Endometrium (tissue), 2 donors: ENCODE results near the gene PODN.

Experiments used
- FAIRE-seq: peaks from 2 replicates; lab custom pipeline; 2012; peaks lifted over from hg19 to GRCh38; lab: Jason Lieb, UNC
- donor health status: control.
- donor health status: control.

Gene PODN

GRCh38 chr1:53090227-53091147 is 28.5 kb downstream of the PODN start:
- FAIRE-seq = no peak

GRCh38 chr1:53091841-53092645 is 30.0 kb downstream of the PODN start:
- no peak for FAIRE-seq

GRCh38 chr1:53092659-53093450 is 30.8 kb downstream of the PODN start:
- FAIRE-seq = no peak

- FAIRE-seq = no peak
These were observed 31.4 kb downstream of the PODN start for GRCh38 chr1:53093451-53093754.

GRCh38 chr1:53093778-53094532 is 31.9 kb downstream of the PODN start:
- no peak for FAIRE-seq

DNA sequence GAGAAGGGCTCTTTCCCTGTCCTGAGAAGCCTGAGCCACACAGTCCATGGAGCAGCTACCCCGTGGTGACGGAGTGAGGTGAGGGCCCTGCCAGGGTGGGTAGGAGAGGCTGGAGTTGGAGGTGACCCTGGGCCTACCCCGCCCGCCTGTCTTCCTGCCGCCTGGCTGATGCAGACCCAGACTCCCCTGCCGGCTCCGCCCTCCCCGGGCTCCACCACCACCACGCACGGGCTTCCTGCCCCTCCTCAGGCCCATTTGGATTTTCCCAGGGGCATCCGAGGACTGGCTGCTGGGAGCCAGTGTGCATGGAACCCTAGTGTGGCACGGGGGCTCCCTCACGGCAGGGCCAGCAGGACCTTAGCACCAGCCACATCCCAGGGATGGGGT is 32.5 kb downstream of the PODN start:
- no peak for FAIRE-seq

DNA sequence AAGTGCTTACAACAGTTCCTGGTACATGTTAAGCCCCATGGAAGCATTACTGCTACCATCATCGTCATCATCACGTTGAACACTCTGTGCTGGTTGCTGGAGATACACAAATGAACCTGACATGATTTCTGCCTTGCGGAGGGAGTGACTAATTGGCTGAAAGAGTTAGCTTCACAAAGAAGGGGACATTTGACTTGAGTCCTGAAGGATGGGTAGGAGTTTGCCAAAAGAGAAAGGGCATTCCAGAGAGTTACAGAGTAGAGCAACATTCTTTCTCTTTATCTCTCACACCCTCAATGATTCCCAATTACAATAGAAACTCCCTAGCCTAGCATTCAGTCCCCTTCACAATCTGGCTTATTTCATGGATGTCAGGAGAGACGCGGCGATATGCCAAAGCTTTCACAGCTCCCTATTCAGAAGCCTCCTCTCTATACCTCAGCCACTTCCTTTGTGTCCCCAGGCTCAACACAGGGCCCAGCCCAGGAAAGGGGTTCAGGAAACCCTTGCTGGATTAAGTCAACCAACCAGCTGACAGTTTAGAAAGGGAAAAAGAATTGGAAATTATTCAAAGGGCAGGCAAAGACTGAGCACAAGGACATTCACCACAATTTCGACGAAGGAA is 42.4 kb downstream of the PODN start:
- FAIRE-seq = no peak

DNA sequence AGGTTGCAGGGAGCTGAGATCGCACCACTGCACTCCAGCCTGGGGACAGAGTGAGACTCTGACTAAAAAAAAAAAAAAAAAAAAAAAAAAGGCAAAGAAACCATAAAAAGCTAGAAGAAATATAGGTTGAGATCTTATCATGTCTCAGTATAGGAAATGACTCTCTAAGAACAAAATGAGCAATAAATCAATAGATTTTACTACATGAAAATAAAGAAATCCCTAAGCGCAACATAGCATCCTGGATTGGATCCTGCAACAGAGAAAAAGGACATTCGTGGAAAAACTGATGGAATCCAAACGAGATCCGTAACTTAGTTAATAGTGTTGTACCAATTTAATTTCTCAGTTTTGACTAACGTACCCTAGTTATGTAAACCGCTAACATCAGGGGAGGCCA is 45.1 kb downstream of the PODN start:
- no peak for FAIRE-seq

GRCh38 chr1:53107570-53108322 is 45.7 kb downstream of the PODN start:
- FAIRE-seq = no peak

GRCh38 chr1:53108646-53109580 is 46.9 kb downstream of the PODN start:
- FAIRE-seq = no peak

DNA sequence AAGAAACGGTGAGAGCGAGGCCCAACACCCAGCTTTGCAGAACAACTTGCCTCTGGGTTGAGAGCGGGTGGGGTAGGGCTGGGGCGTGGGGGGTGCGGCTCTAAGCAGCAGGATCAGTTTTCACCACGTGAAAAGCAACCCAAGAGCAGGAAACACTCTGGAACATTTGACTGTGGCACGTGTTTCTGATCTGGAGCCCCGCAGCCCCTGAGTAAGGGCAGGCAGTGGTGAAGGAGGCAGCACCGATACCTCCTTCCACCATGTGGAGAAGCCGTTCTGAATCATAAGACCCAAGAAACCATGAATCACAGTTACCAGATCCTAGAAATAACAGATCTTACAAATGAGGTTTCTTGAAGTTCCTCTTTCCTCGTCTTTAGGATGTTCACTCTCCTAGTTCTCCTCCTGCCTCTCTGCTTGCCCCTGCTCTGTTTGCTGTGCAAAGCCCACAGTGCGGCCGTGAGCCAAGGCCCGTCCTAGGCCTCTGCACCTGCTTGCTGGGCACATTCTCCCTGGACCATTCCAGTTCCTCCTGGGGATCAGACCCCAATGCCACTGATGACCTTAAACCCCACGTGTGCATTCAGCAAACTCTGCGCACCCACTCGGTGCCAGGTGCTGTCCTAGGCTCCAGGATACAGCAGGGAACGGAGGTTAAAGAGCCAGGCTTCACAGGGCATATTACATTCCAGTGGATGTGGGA is 48.5 kb downstream of the PODN start:
- no peak for FAIRE-seq

GRCh38 chr1:53111073-53111556 is 49.1 kb downstream of the PODN start:
- FAIRE-seq = no peak

DNA sequence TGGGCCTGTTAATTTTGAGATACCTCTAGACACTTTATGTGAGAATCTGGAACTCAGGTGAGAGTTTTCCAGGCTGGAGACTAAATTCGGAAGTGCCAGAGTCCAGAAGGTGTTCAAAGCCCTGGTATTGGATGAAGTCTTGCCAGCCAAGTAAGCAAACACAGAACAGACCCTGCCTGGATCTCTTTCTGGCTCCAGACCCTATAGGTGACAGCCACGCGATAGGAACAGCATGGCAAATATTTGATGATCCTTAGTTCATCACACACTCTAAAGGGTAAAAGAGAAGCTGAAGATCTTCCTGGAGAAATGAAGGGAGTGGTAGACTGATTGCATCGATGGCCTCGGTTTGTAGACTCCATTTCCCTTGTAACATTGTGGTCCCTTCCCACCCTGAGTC is 49.7 kb downstream of the PODN start:
- FAIRE-seq = no peak

GRCh38 chr1:53112271-53112774 is 50.3 kb downstream of the PODN start:
- no peak for FAIRE-seq

DNA sequence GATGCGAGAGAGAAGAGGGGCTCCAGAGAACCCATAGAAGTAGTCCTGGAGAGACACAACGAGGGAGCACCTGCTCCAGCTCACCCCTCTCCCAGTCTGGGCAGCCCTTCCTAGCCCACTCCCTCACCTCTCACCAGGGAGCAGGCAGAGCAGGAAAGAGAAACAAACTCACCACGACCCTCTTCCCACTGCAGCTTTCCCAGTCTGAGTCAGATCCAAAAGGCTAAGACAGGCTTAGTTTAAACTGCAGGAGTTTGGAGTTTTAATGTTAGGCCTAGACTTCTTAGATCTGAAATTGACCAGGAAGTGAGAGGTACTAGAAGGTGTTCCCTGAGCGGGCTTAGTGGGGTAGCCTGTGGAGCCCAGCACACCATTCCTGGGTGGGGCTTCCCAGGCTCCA is 50.8 kb downstream of the PODN start:
- FAIRE-seq = no peak

DNA sequence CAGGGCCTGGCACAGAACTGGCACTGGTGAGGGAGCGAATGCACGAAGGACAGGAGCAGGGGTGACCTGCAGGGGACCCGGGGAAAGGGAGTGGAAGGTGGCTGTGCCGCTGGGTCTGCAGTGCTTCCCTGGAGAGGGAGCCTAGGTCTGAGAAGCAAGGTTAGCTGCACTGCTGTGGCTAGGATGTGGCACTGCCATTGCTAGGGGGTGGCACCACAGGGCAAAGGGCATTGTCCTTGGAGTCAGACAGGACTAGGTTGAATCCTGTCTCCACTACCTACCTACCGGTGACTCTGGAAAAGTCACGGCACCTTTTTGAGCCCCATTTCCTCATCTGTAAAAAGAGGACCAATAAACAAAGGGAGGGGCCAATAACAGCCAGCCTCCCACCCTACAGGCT is 52.1 kb downstream of the PODN start:
- no peak for FAIRE-seq

DNA sequence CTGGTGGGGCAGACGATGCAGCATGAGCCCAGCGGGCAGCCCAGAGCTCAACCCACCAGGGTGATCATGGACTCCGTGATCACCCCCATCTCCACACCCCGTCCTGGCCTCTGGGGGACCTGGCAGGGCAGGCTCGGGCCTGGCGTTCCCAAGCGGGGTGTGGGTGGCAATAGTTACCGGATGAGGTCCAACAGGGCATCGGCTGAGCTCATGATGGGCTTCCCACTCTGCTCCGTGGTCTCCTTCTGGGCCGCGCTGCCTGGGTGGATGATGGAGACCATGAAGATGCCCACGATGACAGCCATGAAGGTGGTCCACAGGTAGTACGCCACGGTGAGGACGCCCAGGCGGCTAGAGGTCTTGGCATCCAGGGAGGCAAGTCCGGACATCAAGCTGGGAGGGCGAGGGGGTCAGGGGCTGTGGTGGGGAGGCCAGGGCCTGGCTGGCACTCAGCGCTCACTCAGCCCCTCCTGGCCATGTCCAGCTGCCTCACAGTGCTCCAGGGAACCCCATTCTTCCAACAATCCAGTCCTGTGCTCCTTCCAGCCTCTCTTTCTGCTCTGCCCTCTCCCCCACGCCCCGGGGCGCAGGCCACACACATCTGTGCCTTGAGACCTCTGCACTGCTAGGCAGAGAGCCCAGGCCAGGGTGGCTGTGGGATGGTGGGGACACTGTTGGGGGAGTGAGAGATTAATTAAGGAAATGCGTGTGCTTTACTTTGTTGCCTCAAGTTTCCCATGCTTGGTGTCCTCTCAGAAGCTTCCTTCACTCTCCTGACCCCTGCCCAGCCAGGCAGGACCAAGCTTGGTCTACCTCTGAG is 52.8 kb downstream of the PODN start:
- no peak for FAIRE-seq
